Mesendoderm (in vitro differentiated cells): ENCODE results near the gene EHD1.

ENCODE experiments used
- DNase-seq: peaks from one replicate; pipeline ENCODE4 v3.0.0; 2013
- H2AK5ac ChIP-seq: 2 replicates; pipeline ENCODE4 v1.6.1; 2013; ENCODE audit warnings: low read length, inconsistent platforms
- H2BK120ac ChIP-seq: 2 replicates; pipeline ENCODE4 v1.6.1; 2013; ENCODE audit warnings: low read depth, mild to moderate bottlenecking, low read length, moderate library complexity, mixed read lengths
- H2BK15ac ChIP-seq: replicated peaks from 2 replicates; pipeline ENCODE4 v1.6.1; 2013; ENCODE audit warnings: low read depth, mild to moderate bottlenecking, moderate library complexity
- H2BK5ac ChIP-seq: 2 replicates; pipeline ENCODE4 v1.6.1; 2013; ENCODE audit warnings: low read length, inconsistent platforms
- H3K18ac ChIP-seq: 2 replicates; pipeline ENCODE4 v1.6.1; 2013; ENCODE audit warnings: mild to moderate bottlenecking, low read length, mixed read lengths
- H3K23ac ChIP-seq: one replicate; pipeline ENCODE4 v1.6.1; 2013; ENCODE audit warnings: low read length
- H3K27ac ChIP-seq: 2 replicates; pipeline ENCODE4 v1.5.1; 2013; ENCODE audit warnings: low read depth, mild to moderate bottlenecking, inconsistent platforms, low read length, moderate library complexity
- H3K27me3 ChIP-seq: 2 replicates; pipeline ENCODE4 v1.6.1; 2013; ENCODE audit warnings: low read length, control low read depth, mild to moderate bottlenecking, inconsistent platforms; ENCODE audit not compliant: insufficient read depth, poor library complexity
- H3K36me3 ChIP-seq: 2 replicates; pipeline ENCODE4 v1.6.1; 2013; ENCODE audit warnings: low read length, inconsistent platforms; ENCODE audit not compliant: control insufficient read depth, insufficient read depth
- H3K4ac ChIP-seq: one replicate; pipeline ENCODE4 v1.6.1; 2013; ENCODE audit warnings: low read depth, mild to moderate bottlenecking, low read length, moderate library complexity
- H3K4me1 ChIP-seq: 2 replicates; pipeline ENCODE4 v1.6.1; 2013; ENCODE audit warnings: low read depth, low read length, inconsistent platforms; ENCODE audit not compliant: control insufficient read depth
- H3K4me2 ChIP-seq: 2 replicates; pipeline ENCODE4 v1.6.1; 2013; ENCODE audit warnings: low read length
- H3K4me3 ChIP-seq: 2 replicates; pipeline ENCODE4 v1.5.1; 2013; ENCODE audit warnings: mild to moderate bottlenecking, low read length
- H3K56ac ChIP-seq: one replicate; pipeline ENCODE4 v1.6.1; 2013; ENCODE audit warnings: low read length
- H3K79me1 ChIP-seq: 2 replicates; pipeline ENCODE4 v1.6.1; 2013; ENCODE audit warnings: low read length, inconsistent platforms
- H3K79me2 ChIP-seq: 2 replicates; pipeline ENCODE4 v1.6.1; 2013; ENCODE audit warnings: mild to moderate bottlenecking, low read length; ENCODE audit not compliant: control insufficient read depth, insufficient read depth
- H3K9ac ChIP-seq: 2 replicates; pipeline ENCODE4 v1.6.1; 2013; ENCODE audit warnings: low read length, inconsistent platforms
- H4K5ac ChIP-seq: one replicate; pipeline ENCODE4 v1.6.1; 2013; ENCODE audit warnings: low read length
- H4K8ac ChIP-seq: one replicate; pipeline ENCODE4 v1.6.1; 2013; ENCODE audit warnings: low read depth, mild to moderate bottlenecking, control low read depth, low read length, moderate library complexity
- WGBS: extraction: QIAGEN DNeasy Blood & Tissue Kit; methylation state at CpG from one replicate; pipeline ENCODE4 v1.1.7; 2013; ENCODE audit warnings: low lambda C conversion rate, missing lambda C conversion rate; ENCODE audit not compliant: insufficient coverage; ENCODE audit errors: extremely low coverage; 5-methylcytosine and 5-hydroxymethylcytosine counted together

Gene EHD1

GRCh38 chr11:64916775-64917662, 38.6 kb upstream of the EHD1 start, which contains the start of gene ATG2A:
TSS of gene ATG2A (minus strand) at chr11:64917209. CDS start at chr11:64917135, 74 bp downstream.
- Histone ChIP-seq H2BK15ac (no peak within 1 kb of the TSS), H2AK5ac (no peak within 1 kb of the TSS), H2BK5ac (no peak within 1 kb of the TSS), H3K4ac (no peak within 1 kb of the TSS), H3K4me2 (peak within 1 kb of the TSS; percentile 95), H2BK120ac (no peak within 1 kb of the TSS), H3K4me1 (no peaks in the 10 kb centered on the region), H4K8ac (no peak within 1 kb of the TSS), H3K4me3 (peak within 1 kb of the TSS; percentile 66), H3K79me1 (peaks cover 2% of the 10 kb centered on the region), H3K9ac (peak within 1 kb of the TSS; percentile 96), H3K36me3 (no peaks in the 10 kb centered on the region), H3K27ac (no peak within 1 kb of the TSS), H3K27me3 (no peaks in the 10 kb centered on the region), H3K79me2 (no peaks in the 10 kb centered on the region), H3K18ac (no peak within 1 kb of the TSS), H4K5ac (no peak within 1 kb of the TSS), H3K56ac (peak within 1 kb of the TSS; percentile 90), H3K23ac (no peak within 1 kb of the TSS)
- DNase-seq: peak; percentile 100
- no CpG with 5 or more reads among the region's 57 CpGs for WGBS

GRCh38 chr11:64916040-64916774, 37.8 kb upstream of the EHD1 start:
- Histone ChIP-seq H3K27me3 (no peaks in the 10 kb centered on the region), H3K4me2 (peak overlapping the region; percentile 95), H2AK5ac (no peak overlapping the region), H3K79me1 (peaks cover 2% of the 10 kb centered on the region), H3K4me1 (no peaks in the 10 kb centered on the region), H3K9ac (peak overlapping the region; percentile 96), H3K4me3 (peak overlapping the region; percentile 66), H3K18ac (no peak overlapping the region), H3K27ac (no peak overlapping the region), H3K23ac (no peak overlapping the region), H2BK120ac (no peak overlapping the region), H3K4ac (no peak overlapping the region), H2BK15ac (no peak overlapping the region), H3K56ac (peak overlapping the region; percentile 90), H4K5ac (no peak overlapping the region), H3K79me2 (no peaks in the 10 kb centered on the region), H2BK5ac (no peak overlapping the region), H3K36me3 (no peaks in the 10 kb centered on the region), H4K8ac (no peak overlapping the region)
- no CpG with 5 or more reads among the region's 23 CpGs for WGBS
- peak; percentile 67 for DNase-seq

GRCh38 chr11:64915376-64915887, 37.0 kb upstream of the EHD1 start:
- no peak overlapping the region for H4K8ac ChIP-seq
- no peak overlapping the region for H3K4me3 ChIP-seq
- H3K27ac ChIP-seq: no peak overlapping the region
- no peaks in the 10 kb centered on the region for H3K27me3 ChIP-seq
- H3K4me2 ChIP-seq: no peak overlapping the region
- peak overlapping the region; percentile 96 for H3K9ac ChIP-seq
- H3K79me1 ChIP-seq: peaks cover 2% of the 10 kb centered on the region
- H3K4ac ChIP-seq: no peak overlapping the region
- no peak overlapping the region for H2AK5ac ChIP-seq
- no CpG with 5 or more reads among the region's 7 CpGs for WGBS
- no peak overlapping the region for H2BK15ac ChIP-seq
- H3K36me3 ChIP-seq: peaks cover 2% of the 10 kb centered on the region
- H2BK5ac ChIP-seq: no peak overlapping the region
- no peak overlapping the region for H3K23ac ChIP-seq
- no peak for DNase-seq
- H3K79me2 ChIP-seq: no peaks in the 10 kb centered on the region
- H3K56ac ChIP-seq: peak overlapping the region; percentile 90
- no peaks in the 10 kb centered on the region for H3K4me1 ChIP-seq
- H4K5ac ChIP-seq: no peak overlapping the region
- no peak overlapping the region for H2BK120ac ChIP-seq
- H3K18ac ChIP-seq: no peak overlapping the region

GRCh38 chr11:64914123-64914522, 35.7 kb upstream of the EHD1 start:
- no peaks in the 10 kb centered on the region for H3K79me2 ChIP-seq

GRCh38 chr11:64913171-64913727, 34.8 kb upstream of the EHD1 start:
- no peak overlapping the region for H3K4me2 ChIP-seq
- no peak overlapping the region for H2BK120ac ChIP-seq
- H3K27ac ChIP-seq: no peak overlapping the region
- no peaks in the 10 kb centered on the region for H3K4me1 ChIP-seq
- no CpG with 5 or more reads among the region's 18 CpGs for WGBS
- H2BK15ac ChIP-seq: no peak overlapping the region
- no peaks in the 10 kb centered on the region for H3K79me2 ChIP-seq
- no peak overlapping the region for H3K4me3 ChIP-seq
- H3K56ac ChIP-seq: no peak overlapping the region
- DNase-seq: no peak
- no peak overlapping the region for H3K4ac ChIP-seq
- no peak overlapping the region for H4K5ac ChIP-seq
- no peak overlapping the region for H3K18ac ChIP-seq
- H4K8ac ChIP-seq: no peak overlapping the region
- no peak overlapping the region for H3K23ac ChIP-seq
- no peak overlapping the region for H3K9ac ChIP-seq
- H3K27me3 ChIP-seq: no peaks in the 10 kb centered on the region
- no peak overlapping the region for H2AK5ac ChIP-seq
- H2BK5ac ChIP-seq: no peak overlapping the region
- H3K79me1 ChIP-seq: peaks cover 2% of the 10 kb centered on the region
- H3K36me3 ChIP-seq: peaks cover 4% of the 10 kb centered on the region

More at GRCh38 chr11:64914123-64914522, 35.7 kb upstream of the EHD1 start:
- Histone ChIP-seq H3K79me1 (peaks cover 2% of the 10 kb centered on the region), H2BK5ac (no peak overlapping the region), H3K56ac (no peak overlapping the region), H3K4ac (no peak overlapping the region), H3K36me3 (peaks cover 4% of the 10 kb centered on the region), H3K18ac (no peak overlapping the region), H3K27me3 (no peaks in the 10 kb centered on the region), H2BK120ac (no peak overlapping the region), H3K4me1 (no peaks in the 10 kb centered on the region), H3K4me2 (no peak overlapping the region), H3K9ac (no peak overlapping the region), H3K23ac (no peak overlapping the region), H3K4me3 (no peak overlapping the region), H4K5ac (no peak overlapping the region), H2AK5ac (no peak overlapping the region), H2BK15ac (no peak overlapping the region), H3K27ac (no peak overlapping the region), H4K8ac (no peak overlapping the region)
- no CpG with 5 or more reads among the region's 17 CpGs for WGBS
- DNase-seq: no peak
